Measurements from ENCODE around the gene MYL12A.

MYL12A gene

DNA sequence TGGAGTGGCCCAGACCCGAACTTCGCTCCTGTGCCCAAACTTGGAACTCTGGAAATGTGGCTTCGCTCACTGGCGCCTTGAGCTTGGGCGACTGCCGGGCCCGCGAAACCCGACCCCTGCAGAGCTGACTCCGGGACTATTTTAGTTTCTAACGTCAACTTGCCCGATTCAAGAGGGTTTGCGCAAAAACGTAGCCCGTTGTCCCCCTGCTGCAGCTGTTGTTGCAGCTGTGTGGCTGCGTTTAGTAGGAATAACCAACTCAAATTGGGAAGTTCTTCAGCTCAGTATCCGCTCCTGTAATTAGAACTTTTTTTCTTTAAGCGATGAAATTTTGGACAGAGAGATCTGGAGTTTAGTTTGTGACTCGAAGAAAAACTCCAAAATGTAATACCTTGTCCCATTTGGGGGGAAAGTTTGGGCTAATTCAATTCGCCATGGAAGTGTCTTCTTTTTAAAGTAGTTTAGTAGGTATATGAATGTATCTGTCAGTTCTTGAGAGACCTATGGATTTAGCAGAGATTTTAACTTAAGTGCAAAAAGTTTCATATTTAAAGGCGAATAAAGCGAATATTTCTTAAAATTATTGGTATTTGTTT, 559 bp downstream of the MYL12A start:
- no peak for TF ChIP-seq TAF1 (IDR thresholded peaks at IDR 0.05; ENCODE audit: borderline replicate concordance, insufficient read depth, low read length)
- TF ChIP-seq, protein P1, sequence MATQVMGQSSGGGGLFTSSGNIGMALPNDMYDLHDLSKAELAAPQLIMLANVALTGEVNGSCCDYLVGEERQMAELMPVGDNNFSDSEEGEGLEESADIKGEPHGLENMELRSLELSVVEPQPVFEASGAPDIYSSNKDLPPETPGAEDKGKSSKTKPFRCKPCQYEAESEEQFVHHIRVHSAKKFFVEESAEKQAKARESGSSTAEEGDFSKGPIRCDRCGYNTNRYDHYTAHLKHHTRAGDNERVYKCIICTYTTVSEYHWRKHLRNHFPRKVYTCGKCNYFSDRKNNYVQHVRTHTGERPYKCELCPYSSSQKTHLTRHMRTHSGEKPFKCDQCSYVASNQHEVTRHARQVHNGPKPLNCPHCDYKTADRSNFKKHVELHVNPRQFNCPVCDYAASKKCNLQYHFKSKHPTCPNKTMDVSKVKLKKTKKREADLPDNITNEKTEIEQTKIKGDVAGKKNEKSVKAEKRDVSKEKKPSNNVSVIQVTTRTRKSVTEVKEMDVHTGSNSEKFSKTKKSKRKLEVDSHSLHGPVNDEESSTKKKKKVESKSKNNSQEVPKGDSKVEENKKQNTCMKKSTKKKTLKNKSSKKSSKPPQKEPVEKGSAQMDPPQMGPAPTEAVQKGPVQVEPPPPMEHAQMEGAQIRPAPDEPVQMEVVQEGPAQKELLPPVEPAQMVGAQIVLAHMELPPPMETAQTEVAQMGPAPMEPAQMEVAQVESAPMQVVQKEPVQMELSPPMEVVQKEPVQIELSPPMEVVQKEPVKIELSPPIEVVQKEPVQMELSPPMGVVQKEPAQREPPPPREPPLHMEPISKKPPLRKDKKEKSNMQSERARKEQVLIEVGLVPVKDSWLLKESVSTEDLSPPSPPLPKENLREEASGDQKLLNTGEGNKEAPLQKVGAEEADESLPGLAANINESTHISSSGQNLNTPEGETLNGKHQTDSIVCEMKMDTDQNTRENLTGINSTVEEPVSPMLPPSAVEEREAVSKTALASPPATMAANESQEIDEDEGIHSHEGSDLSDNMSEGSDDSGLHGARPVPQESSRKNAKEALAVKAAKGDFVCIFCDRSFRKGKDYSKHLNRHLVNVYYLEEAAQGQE (IDR thresholded peaks at IDR 0.05; ENCODE audit: insufficient read depth in 1 of 2, low read depth in 2 of 2, low read length in 2 of 2): no peak
- TF ChIP-seq POLR2AphosphoS5 (IDR thresholded peaks at IDR 0.05; ENCODE audit: low read depth, low read length): no peak
- no peak for TF ChIP-seq SIN3A (IDR thresholded peaks at IDR 0.05; ENCODE audit: borderline replicate concordance, insufficient read depth, low read length)
- no peak for TF ChIP-seq FOXP2 (optimal IDR thresholded peaks at IDR 0.05; ENCODE audit: borderline replicate concordance, extremely low read depth, extremely low read length, insufficient read depth)

DNA sequence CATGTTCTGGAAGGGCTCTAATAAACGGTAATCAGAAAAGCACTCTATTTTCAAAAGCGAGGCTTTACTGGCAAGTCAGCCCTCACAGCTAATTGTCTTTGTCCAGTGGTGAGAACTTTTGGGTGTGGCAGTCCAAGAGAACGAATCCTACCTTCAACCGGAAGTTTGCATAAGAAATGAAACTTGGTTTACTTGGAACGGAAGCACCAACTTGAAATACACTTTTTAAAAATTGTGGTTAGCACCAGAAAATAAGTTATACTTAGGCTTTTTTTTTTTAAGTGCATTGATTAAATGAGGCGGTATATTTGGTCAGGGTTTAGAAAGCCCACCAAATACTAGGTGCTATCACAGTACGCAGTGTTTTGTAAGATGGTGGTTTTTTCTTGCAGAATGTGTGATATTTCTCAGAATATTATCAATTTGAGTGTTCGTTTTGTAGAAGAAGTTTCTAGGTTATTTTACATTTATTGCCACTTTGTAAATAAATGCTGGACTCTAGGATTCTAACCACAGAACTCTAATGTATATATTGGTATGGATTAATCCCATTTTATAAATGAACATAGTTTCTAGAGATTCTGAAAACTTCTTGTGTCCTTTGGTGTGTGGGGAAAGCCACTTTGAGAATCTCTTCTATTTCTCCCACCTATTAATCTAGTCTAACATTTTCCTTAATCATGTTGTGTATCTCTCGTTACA, 1.2 kb downstream of the MYL12A start:
- TF ChIP-seq POLR2AphosphoS5 (IDR thresholded peaks at IDR 0.05; ENCODE audit: low read depth, low read length): no peak
- TF ChIP-seq TAF1 (IDR thresholded peaks at IDR 0.05; ENCODE audit: borderline replicate concordance, insufficient read depth, low read length): no peak
- TF ChIP-seq, protein P1 (IDR thresholded peaks at IDR 0.05; ENCODE audit: insufficient read depth in 1 of 2, low read depth in 2 of 2, low read length in 2 of 2): no peak
- no peak for TF ChIP-seq FOXP2 (optimal IDR thresholded peaks at IDR 0.05; ENCODE audit: borderline replicate concordance, extremely low read depth, extremely low read length, insufficient read depth)
- no peak; the same call in 1 of the 2 replicates for TF ChIP-seq SIN3A (IDR thresholded peaks at IDR 0.05; ENCODE audit: borderline replicate concordance, insufficient read depth, low read length)

DNA sequence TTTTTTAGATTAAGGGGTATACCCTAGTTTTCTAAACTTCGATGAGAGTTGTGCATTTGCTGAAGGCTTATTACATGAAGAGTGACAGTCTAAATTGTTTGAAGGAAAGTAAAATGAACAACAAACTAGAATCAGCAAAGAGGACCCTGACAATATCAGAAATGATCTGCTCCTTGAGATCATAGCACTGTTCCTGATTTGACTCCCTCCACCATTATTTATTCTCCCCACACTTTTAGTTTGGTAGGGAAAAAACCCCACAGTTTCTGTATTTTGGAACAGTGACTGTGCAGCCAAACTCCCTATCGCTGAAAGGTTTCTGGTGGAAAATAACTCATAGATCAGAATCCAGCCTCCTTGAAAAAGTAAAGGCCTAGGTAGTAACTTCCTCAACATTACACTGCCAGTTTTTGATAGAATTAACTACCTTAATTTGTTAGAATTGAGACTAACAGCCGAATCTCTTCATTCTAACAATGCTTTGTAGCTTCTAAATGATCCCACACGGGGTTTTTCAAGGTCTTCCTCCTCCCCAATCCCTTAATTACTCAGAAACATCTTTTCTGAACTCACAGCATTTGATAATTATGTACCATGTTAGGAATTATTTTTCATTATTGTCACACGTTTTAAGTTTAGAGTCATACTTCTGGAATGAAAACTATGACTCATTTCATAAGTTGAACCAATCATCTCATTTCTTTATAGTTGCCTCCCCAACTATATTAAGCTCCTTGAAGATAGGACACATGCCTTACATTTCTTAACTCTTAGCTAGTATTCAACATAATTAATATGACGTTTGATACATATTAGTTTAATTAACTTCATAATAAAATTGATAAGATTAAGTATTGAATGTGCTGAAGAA, 2.9 kb downstream of the MYL12A start:
- TF ChIP-seq TAF1 (IDR thresholded peaks at IDR 0.05; ENCODE audit: borderline replicate concordance, insufficient read depth, low read length) (no peak), SIN3A (IDR thresholded peaks at IDR 0.05; ENCODE audit: borderline replicate concordance, insufficient read depth, low read length) (no peak), POLR2AphosphoS5 (IDR thresholded peaks at IDR 0.05; ENCODE audit: low read depth, low read length) (no peak), FOXP2 (optimal IDR thresholded peaks at IDR 0.05; ENCODE audit: borderline replicate concordance, extremely low read depth, extremely low read length, insufficient read depth) (no peak)
- TF ChIP-seq, protein P1 (IDR thresholded peaks at IDR 0.05; ENCODE audit: insufficient read depth in 1 of 2, low read depth in 2 of 2, low read length in 2 of 2): no peak

DNA sequence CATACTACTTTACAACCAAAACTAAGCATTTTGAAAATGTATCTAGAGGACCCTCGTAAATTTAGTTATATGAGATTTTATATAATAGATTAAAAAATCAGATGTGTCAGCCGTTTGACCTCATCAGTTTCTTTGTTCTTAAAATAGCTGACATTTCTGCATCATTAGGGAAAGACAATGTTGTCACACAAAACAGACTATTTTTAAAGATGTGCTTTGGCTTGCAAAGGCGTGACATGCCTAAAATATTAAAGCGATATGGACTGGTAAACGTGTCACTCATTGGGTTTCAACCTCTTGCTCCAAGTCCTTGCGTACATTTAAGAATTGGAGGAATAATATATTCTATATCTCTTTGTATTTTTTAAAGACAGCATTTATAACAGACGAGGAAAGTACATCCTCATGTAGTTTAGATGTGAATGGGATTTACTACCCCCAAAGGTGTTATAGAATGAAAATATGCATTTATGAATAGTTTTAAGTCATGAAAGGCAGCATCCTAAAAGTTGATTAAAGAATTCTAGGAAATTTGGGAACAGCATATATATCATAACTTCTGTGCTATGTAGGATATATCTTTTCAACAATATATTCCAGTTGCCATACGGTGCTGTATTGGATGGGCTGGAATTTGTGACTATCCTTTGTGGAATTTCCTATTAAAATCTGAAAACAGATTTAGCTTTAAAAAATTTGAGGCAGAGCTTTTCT, 3.8 kb downstream of the MYL12A start:
- TF ChIP-seq POLR2AphosphoS5 (IDR thresholded peaks at IDR 0.05; ENCODE audit: low read depth, low read length) (0 out of 2 replicates have a peak, but pooled peaks have one; percentile 6), FOXP2 (optimal IDR thresholded peaks at IDR 0.05; ENCODE audit: borderline replicate concordance, extremely low read depth, extremely low read length, insufficient read depth) (no peak), TAF1 (IDR thresholded peaks at IDR 0.05; ENCODE audit: borderline replicate concordance, insufficient read depth, low read length) (no peak), SIN3A (IDR thresholded peaks at IDR 0.05; ENCODE audit: borderline replicate concordance, insufficient read depth, low read length) (no peak)
- TF ChIP-seq, protein P1 (IDR thresholded peaks at IDR 0.05; ENCODE audit: insufficient read depth in 1 of 2, low read depth in 2 of 2, low read length in 2 of 2): no peak
